Adrenal gland (tissue), 12 donors: ENCODE measurements around the gene SERPINF2. TPM values are rescaled to one million over a fixed set of nuclear protein-coding genes. Genes with fewer than 3 reads are reported as not detected.
A peak's percentile ranks its signal among the peaks of the same experiment; 100 is the strongest.

ENCODE experiments used
- DNase-seq, 7 donors: peaks; one replicate each; pipeline ENCODE4 v3.0.0-alpha.2; 2019 to 2020
- H3K27ac ChIP-seq, 5 donors: fragments of 200-600 bp; sonication (generic) in 4 of 5; 1 replicate in 3 of 5; 2 replicates in 2 of 5; pipeline versions ENCODE4 v1.5.1 to v1.8.0; 2016 to 2020; ENCODE audit warnings: mild to moderate bottlenecking in 1 of 5
- H3K27me3 ChIP-seq: fragments of 200-600 bp; 2 replicates; pipeline ENCODE4 v1.8.0; 2021
- H3K36me3 ChIP-seq, 2 donors: fragments of 200-600 bp; replicated peaks in 1 of 2; 1 replicate in 1 of 2; 2 replicates in 1 of 2; pipeline versions ENCODE4 v1.5.1 to v1.8.0; 2018 to 2022
- H3K4me1 ChIP-seq, 2 donors: fragments of 200-600 bp; replicated peaks in 1 of 2; 1 replicate in 1 of 2; 2 replicates in 1 of 2; pipeline versions ENCODE4 v1.5.1 to v1.8.0; 2018 to 2021
- H3K4me3 ChIP-seq, 4 donors: fragments of 200-600 bp; sonication (generic) in 3 of 4; one replicate each; pipeline ENCODE4 v1.5.1; 2016 to 2018
- H3K9me3 ChIP-seq, 3 donors: fragments of 200-600 bp; sonication (generic) in 1 of 3; replicated peaks in 1 of 3; 1 replicate in 2 of 3; 2 replicates in 1 of 3; pipeline versions ENCODE4 v1.5.1 to v1.8.0; 2016 to 2021
- POLR2A ChIP-seq, 2 donors: fragments of 450-650 bp; IDR thresholded peaks; one replicate each; pipeline ENCODE4 v1.6.1; 2017; ENCODE audit warnings: antibody characterized with exemption in 2 of 2, mild to moderate bottlenecking in 2 of 2, moderate library complexity in 1 of 2
- WGBS, 4 donors: extraction: QIAGEN DNeasy Blood & Tissue Kit in 2 of 4; methylation state at CpG; one replicate each; pipeline versions ENCODE4 v1.1.5 to v1.1.7; 2013 to 2017; 5-methylcytosine and 5-hydroxymethylcytosine counted together
- intact Hi-C, 2 donors: fragments of 100-400 bp; cut with DNase I; formaldehyde crosslinking; loops; one replicate each; pipeline versions ENCODE4 v1.14.1 to v1.15.0; 2022 to 2023
- polyA plus RNA-seq, 3 donors: library from polyadenylated mRNA; stranded (reverse); fragments of 200-250 nt in 2 of 3; fragments of 350-450 nt in 1 of 3; fragmentation: Illumina TruSeq in 1 of 3; extraction: RNeasy Lipid Tissue Mini Kit (QIAGEN cat#74804) in 1 of 3; gene quantifications; one replicate each; pipeline ENCODE4 v1.2.3, GENCODE V29; 2013 to 2014
- total RNA-seq, 9 donors: library from RNA; depleted of rRNA in 4 of 9; stranded (reverse); fragments of >200 nt in 4 of 9; fragments of 120-200 nt in 1 of 9; fragmentation: NEBNext Ultra II Directional in 1 of 9; extraction: Animal tissue kit (Norgen Biotek cat#: 25700) in 1 of 9; gene quantifications; one replicate each; pipeline versions ENCODE4 v1.1.0 to v1.2.4, GENCODE V29; 2013 to 2023
- TF ChIP-seq, protein P1 (sequence below), 6 experiments: fragments of 450-650 bp in 4 of 6; fragments of 200-600 bp in 2 of 6; sonication (generic) in 1 of 6; IDR thresholded peaks; 1 replicate in 5 of 6; 2 replicates in 1 of 6; pipeline versions ENCODE4 v1.5.1 to v1.8.0; 2016 to 2021; ENCODE audit warnings: antibody characterized with exemption in 6 of 6, mild to moderate bottlenecking in 2 of 6, moderate library complexity in 1 of 6
- donor health status: healthy with polysubstance abuse.
- donor health status: Bipolar disorder and iron deficiency.
- donor health status: DM: yes; HTN: yes; CAD: no.
- donor health status: DM: no; HTN: no; CAD: no.
- donor health status: DM: no; HTN: no; CAD: no.
- donor health status: DM: yes; HTN: yes; CAD: no.

Gene SERPINF2
- total and polyA plus RNA-seq, 12 donors: 0.59 to 6.4 (median 2.4) TPM

DNA sequence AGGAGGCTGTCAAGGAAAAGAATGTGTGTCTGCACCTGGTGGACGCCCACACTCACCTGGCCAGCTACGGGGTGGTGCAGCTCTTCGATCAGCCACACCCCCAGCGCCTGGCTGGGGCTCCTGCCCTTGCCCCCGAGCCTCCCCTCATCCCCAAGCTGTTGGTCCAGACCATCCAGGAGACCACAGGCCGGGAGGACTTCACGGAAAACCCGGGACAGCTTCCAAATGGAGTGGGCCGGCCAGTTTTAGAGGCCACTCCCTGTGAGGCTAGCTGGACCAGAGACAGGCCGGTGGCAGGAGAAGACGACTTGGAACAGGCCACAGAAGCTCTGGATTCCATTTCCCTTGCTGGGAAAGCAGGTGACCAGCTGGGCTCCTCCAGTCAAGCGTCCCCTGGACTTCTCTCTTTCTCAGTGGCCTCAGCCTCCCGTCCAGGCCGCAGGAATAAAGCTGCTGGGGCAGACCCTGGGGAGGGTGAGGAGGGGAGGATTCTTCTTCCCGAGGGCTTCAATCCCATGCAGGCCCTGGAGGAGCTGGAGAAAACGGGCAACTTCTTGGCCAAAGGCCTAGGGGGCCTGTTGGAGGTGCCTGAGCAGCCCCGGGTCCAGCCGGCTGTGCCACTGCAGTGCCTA is 15.9 kb upstream of the SERPINF2 start:
- peaks cover 17 to 48% of the 10 kb centered on the region in 2 donors for H3K4me1 ChIP-seq
- TF ChIP-seq, protein P1, sequence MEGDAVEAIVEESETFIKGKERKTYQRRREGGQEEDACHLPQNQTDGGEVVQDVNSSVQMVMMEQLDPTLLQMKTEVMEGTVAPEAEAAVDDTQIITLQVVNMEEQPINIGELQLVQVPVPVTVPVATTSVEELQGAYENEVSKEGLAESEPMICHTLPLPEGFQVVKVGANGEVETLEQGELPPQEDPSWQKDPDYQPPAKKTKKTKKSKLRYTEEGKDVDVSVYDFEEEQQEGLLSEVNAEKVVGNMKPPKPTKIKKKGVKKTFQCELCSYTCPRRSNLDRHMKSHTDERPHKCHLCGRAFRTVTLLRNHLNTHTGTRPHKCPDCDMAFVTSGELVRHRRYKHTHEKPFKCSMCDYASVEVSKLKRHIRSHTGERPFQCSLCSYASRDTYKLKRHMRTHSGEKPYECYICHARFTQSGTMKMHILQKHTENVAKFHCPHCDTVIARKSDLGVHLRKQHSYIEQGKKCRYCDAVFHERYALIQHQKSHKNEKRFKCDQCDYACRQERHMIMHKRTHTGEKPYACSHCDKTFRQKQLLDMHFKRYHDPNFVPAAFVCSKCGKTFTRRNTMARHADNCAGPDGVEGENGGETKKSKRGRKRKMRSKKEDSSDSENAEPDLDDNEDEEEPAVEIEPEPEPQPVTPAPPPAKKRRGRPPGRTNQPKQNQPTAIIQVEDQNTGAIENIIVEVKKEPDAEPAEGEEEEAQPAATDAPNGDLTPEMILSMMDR (IDR thresholded peaks at IDR 0.05): no peak
- no peak for TF ChIP-seq POLR2A (IDR thresholded peaks at IDR 0.05)
- no peaks in the 10 kb centered on the region for H3K9me3 ChIP-seq
- WGBS, 4 donors: 78 to 92% (median 89%) methylated on average over 5 to 18 of the region's 18 CpGs
- H3K27ac ChIP-seq: no peak overlapping the region
- intact Hi-C loops: loop anchor here (5.0 kb wide), 1 partner anchor 56 kb away; no protein-coding TSS in a partner anchor
- no peak for DNase-seq
- peaks cover 0 to 29% of the 10 kb centered on the region in 2 donors for H3K36me3 ChIP-seq
- H3K4me3 ChIP-seq: no peak overlapping the region
- H3K27me3 ChIP-seq: no peaks in the 10 kb centered on the region

DNA sequence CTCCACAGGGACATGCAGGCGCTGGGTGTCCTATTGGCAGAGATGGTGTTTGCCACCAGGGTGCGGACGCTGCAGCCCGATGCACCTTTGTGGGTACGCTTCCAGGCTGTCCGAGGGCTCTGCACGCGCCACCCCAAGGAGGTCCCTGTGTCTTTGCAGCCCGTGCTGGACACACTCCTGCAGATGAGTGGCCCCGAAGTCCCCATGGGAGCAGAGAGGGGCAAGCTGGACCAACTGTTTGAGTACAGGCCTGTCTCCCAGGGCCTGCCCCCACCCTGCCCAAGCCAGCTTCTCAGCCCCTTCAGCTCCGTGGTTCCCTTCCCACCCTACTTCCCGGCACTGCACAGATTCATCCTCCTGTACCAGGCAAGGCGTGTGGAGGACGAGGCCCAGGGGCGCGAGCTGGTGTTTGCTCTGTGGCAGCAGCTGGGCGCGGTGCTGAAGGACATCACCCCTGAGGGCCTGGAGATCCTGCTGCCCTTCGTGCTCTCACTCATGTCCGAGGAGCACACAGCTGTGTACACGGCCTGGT is 15.3 kb upstream of the SERPINF2 start:
- Histone ChIP-seq H3K27ac (no peak overlapping the region), H3K27me3 (no peaks in the 10 kb centered on the region), H3K4me3 (no peak overlapping the region), H3K9me3 (no peaks in the 10 kb centered on the region), H3K4me1 (peaks cover 17 to 48% of the 10 kb centered on the region in 2 donors), H3K36me3 (peaks cover 0 to 29% of the 10 kb centered on the region in 2 donors)
- no peak for TF ChIP-seq POLR2A (IDR thresholded peaks at IDR 0.05)
- TF ChIP-seq, protein P1 (IDR thresholded peaks at IDR 0.05): no peak
- no peak for DNase-seq
- 87 to 93% (median 90%) methylated on average over 6 to 21 of the region's 21 CpGs for WGBS, 4 donors
- intact Hi-C loops: loop anchor here (5.0 kb wide), 1 partner anchor 55 kb away; no protein-coding TSS in a partner anchor

DNA sequence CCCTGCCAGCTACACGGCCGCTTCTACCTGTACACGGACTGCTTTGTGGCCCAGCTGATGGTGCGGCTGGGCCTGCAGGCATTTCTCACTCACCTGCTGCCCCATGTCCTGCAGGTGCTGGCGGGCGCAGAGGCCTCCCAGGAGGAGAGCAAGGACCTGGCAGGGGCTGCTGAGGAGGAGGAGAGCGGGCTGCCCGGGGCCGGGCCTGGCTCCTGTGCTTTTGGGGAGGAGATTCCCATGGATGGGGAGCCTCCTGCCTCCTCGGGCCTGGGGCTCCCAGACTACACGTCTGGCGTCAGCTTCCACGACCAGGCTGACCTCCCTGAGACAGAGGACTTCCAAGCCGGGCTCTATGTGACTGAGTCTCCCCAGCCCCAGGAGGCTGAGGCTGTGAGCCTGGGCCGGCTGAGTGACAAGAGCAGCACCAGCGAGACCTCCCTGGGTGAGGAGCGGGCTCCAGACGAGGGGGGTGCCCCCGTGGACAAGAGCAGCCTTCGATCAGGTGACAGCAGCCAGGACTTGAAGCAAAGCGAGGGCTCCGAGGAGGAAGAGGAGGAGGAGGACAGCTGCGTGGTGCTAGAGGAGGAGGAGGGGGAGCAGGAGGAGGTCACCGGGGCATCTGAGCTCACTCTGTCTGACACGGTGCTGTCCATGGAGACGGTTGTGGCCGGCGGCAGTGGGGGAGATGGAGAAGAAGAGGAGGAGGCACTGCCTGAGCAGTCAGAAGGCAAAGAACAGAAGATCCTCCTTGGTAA is 14.6 kb upstream of the SERPINF2 start:
- H3K4me3 ChIP-seq: no peak overlapping the region
- no peaks in the 10 kb centered on the region for H3K27me3 ChIP-seq
- no peaks in the 10 kb centered on the region for H3K9me3 ChIP-seq
- H3K4me1 ChIP-seq: peaks cover 17 to 45% of the 10 kb centered on the region in 2 donors
- H3K36me3 ChIP-seq: peaks cover 0 to 34% of the 10 kb centered on the region in 2 donors
- intact Hi-C loops: loop anchor here (5.0 kb wide), 1 partner anchor 54 kb away; no protein-coding TSS in a partner anchor
- peak in 1 of 7 donors; percentile 53 for DNase-seq
- peak overlapping the region in 1 of 5 donors; percentile 13 for H3K27ac ChIP-seq
- no peak for TF ChIP-seq POLR2A (IDR thresholded peaks at IDR 0.05)
- TF ChIP-seq, protein P1 (IDR thresholded peaks at IDR 0.05): no peak
- 87 to 97% (median 88%) methylated on average over 14 to 28 of the region's 28 CpGs for WGBS, 4 donors

DNA sequence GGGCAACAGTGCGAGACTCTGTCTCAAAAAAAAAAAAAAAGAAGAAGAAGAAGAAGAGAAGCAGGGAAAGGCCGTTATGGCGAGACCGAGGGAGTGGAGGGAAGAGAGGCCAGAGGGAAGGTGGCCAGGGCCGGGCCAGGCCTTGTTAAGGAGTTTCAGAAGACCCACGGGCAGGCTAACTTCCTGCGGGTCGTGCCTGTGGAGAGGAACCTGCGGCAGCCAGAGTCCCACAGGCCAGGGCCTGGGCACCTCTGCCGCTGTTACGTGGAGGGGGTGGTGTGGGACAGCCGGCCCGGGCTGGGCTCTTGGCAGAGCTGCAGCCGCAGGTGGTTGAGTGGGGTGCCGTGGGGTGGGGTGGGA is 12.7 kb upstream of the SERPINF2 start:
- Histone ChIP-seq H3K36me3 (peaks cover 0 to 45% of the 10 kb centered on the region in 2 donors), H3K27me3 (no peaks in the 10 kb centered on the region), H3K4me3 (no peak overlapping the region), H3K27ac (peak overlapping the region in 4 of 5 donors; percentile 74 to 91 (median 84)), H3K4me1 (peaks cover 12 to 34% of the 10 kb centered on the region in 2 donors), H3K9me3 (no peaks in the 10 kb centered on the region)
- intact Hi-C loops: loop anchor here (5.0 to 10.0 kb wide), 3 partner anchors 52 to 135 kb away; no protein-coding TSS in a partner anchor
- TF ChIP-seq, protein P1 (IDR thresholded peaks at IDR 0.05): no peak
- no peak for TF ChIP-seq POLR2A (IDR thresholded peaks at IDR 0.05)
- WGBS, 4 donors: 64 to 76% (median 70%) methylated on average over 9 to 15 of the region's 15 CpGs
- DNase-seq: peak in 1 of 7 donors; percentile 54
